ENCODE data around the gene ADAMTSL5. TPM values are rescaled to one million over a fixed set of nuclear protein-coding genes. Genes with fewer than 3 reads are reported as not detected.

Gene ADAMTSL5
- total and polyA plus RNA-seq, 9 of the 15 experiments (the other 6 are each of a cell fraction or from before 2014, with no cell fraction given), result 1.0 to 11.6 (median 4.1) TPM

GRCh38 chr19:1503089-1503924 lies 9.5 kb downstream of the ADAMTSL5 start (continued):
- TF ChIP-seq ZFX (CRISPR knock-in tag; IDR thresholded peaks at IDR 0.05) (peak; percentile 82), HMGN3 (IDR thresholded peaks at IDR 0.05; ENCODE audit: borderline replicate concordance, extremely low read depth, insufficient read length, low read depth, low read length) (peak; percentile 59), ERF (CRISPR knock-in tag; IDR thresholded peaks at IDR 0.05) (no peak), ZNF785 (CRISPR knock-in tag; IDR thresholded peaks at IDR 0.05) (no peak), ILK (tag; IDR thresholded peaks at IDR 0.05; ENCODE audit: borderline replicate concordance, low read depth) (no peak), NEUROD1 (IDR thresholded peaks at IDR 0.05; ENCODE audit: borderline replicate concordance, low read depth, low read length, partially characterized antibody) (peak; percentile 30), ZBTB33 (CRISPR knock-in tag; IDR thresholded peaks at IDR 0.05) (peak; percentile 50; the same call in 1 of the 2 replicates), E2F1 (CRISPR knock-in tag; IDR thresholded peaks at IDR 0.05) (peak; percentile 67; the same call in 1 of the 2 replicates), NRF1 (conservative IDR thresholded peaks at IDR 0.05 in 1 of 2, IDR thresholded peaks at IDR 0.05 in 1 of 2) (peak; percentile 33 to 58; a peak in 3 of 4 replicates), GTF2A2 (tag; IDR thresholded peaks at IDR 0.05) (no peak), ZNF551 (CRISPR knock-in tag; IDR thresholded peaks at IDR 0.05) (no peak), ZBTB17 (CRISPR knock-in tag; IDR thresholded peaks at IDR 0.05) (peak; percentile 53; the same call in 1 of the 2 replicates), ARID2 (IDR thresholded peaks at IDR 0.05) (no peak), PML (IDR thresholded peaks at IDR 0.05; ENCODE audit: low read length) (0 out of 2 replicates have a peak, but pooled peaks have one; percentile 40), KLF16 (IDR thresholded peaks at IDR 0.05) (0 out of 2 replicates have a peak, but pooled peaks have one; percentile 23), STAT5A (IDR thresholded peaks at IDR 0.05; ENCODE audit: borderline replicate concordance, low read length) (no peak), DPF2 (IDR thresholded peaks at IDR 0.05) (0 out of 2 replicates have a peak, but pooled peaks have one; percentile 21), KLF13 (tag; IDR thresholded peaks at IDR 0.05; ENCODE audit: borderline replicate concordance, low read depth) (0 out of 2 replicates have a peak, but pooled peaks have one; percentile 28), FOXJ2 (tag; IDR thresholded peaks at IDR 0.05) (no peak), ZBTB7A (IDR thresholded peaks at IDR 0.05; ENCODE audit: borderline replicate concordance, control insufficient read depth, low read depth, low read length) (peak; percentile 100), ZNF764 (CRISPR knock-in tag; IDR thresholded peaks at IDR 0.05; ENCODE audit: low read depth) (0 out of 2 replicates have a peak, but pooled peaks have one; percentile 34), ETS2 (tag; IDR thresholded peaks at IDR 0.05; ENCODE audit: borderline replicate concordance, poor library complexity, severe bottlenecking) (no peak), SAFB (IDR thresholded peaks at IDR 0.05; ENCODE audit: borderline replicate concordance, low read depth, low read length) (peak; percentile 88)
- TF ChIP-seq, protein P1, sequence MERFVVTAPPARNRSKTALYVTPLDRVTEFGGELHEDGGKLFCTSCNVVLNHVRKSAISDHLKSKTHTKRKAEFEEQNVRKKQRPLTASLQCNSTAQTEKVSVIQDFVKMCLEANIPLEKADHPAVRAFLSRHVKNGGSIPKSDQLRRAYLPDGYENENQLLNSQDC (CRISPR knock-in tag; IDR thresholded peaks at IDR 0.05), result no peak
